IMR-90 (cell line): ENCODE data around the gene AMDHD2. TPM values are rescaled to one million over a fixed set of nuclear protein-coding genes. Genes with fewer than 3 reads are reported as not detected.

Source experiments
- ATAC-seq: fragments of 200-7000 bp; cut with Tn5 transposase; 2 replicates; pipeline ENCODE4 v1.9.1; 2020; ENCODE audit warnings: low read depth, mild to moderate bottlenecking, moderate library complexity
- BruUV-seq: library from RNA; stranded (reverse); fragments of 400-500 nt; replicated peaks from 2 replicates; lab custom pipeline; 2021; lab: Mats Ljungman, UMichigan
- CTCF ChIA-PET: fragments of 300-600 bp; formaldehyde crosslinking; extraction: SDS; loops from one replicate; lab custom pipeline; 2021; ENCODE audit warnings: antibody characterized with exemption; lab: Yijun Ruan, JAX
- POLR2A ChIA-PET: fragments of 300-600 bp; sonication (Branson Sonifier 250); formaldehyde crosslinking; loops from one replicate; lab custom pipeline; 2022; ENCODE audit warnings: antibody characterized with exemption; ENCODE audit not compliant: unreplicated experiment; lab: Charles Lee
- DNase-seq: peaks from one replicate; pipeline ENCODE4 v3.0.0; 2013
- H2AFZ ChIP-seq: replicated peaks from 2 replicates; pipeline ENCODE3; 2013; ENCODE audit warnings: low read length, mild to moderate bottlenecking; ENCODE audit not compliant: poor library complexity
- H2AK5ac ChIP-seq: 2 replicates; pipeline ENCODE4 v1.6.1; 2013; ENCODE audit warnings: low read depth, low read length, inconsistent platforms
- H2AK9ac ChIP-seq: replicated peaks from 2 replicates; pipeline ENCODE3; 2013; ENCODE audit warnings: mild to moderate bottlenecking, low read depth, low read length, moderate library complexity; ENCODE audit not compliant: poor library complexity
- H2BK120ac ChIP-seq: 2 replicates; pipeline ENCODE4 v1.6.1; 2013; ENCODE audit warnings: low read depth, low read length, inconsistent platforms
- H2BK15ac ChIP-seq: 3 replicates; pipeline ENCODE4 v1.6.1; 2013; ENCODE audit warnings: low read depth, low read length, inconsistent platforms
- H2BK20ac ChIP-seq: 2 replicates; pipeline ENCODE4 v1.6.1; 2013; ENCODE audit warnings: low read depth, mild to moderate bottlenecking, inconsistent platforms, low read length, moderate library complexity
- H2BK5ac ChIP-seq: 2 replicates; pipeline ENCODE4 v1.6.1; 2013; ENCODE audit warnings: mild to moderate bottlenecking, low read depth, low read length, inconsistent platforms; ENCODE audit not compliant: poor library complexity, severe bottlenecking
- H3K14ac ChIP-seq: replicated peaks from 2 replicates; pipeline ENCODE4 v1.6.1; 2013; ENCODE audit warnings: low read depth, low read length, inconsistent platforms
- H3K18ac ChIP-seq: 2 replicates; pipeline ENCODE4 v1.6.1; 2013; ENCODE audit warnings: low read depth, low read length, control low read depth
- H3K23ac ChIP-seq: 2 replicates; pipeline ENCODE4 v1.6.1; 2013; ENCODE audit warnings: low read depth, low read length, inconsistent platforms
- H3K27ac ChIP-seq: 2 replicates; pipeline ENCODE4 v1.5.1; 2013; ENCODE audit warnings: mild to moderate bottlenecking, control low read depth, low read length; ENCODE audit not compliant: insufficient read depth
- H3K27me3 ChIP-seq: 2 replicates; pipeline ENCODE4 v1.6.1; 2013; ENCODE audit warnings: low read length; ENCODE audit not compliant: control insufficient read depth, insufficient read depth
- H3K36me3 ChIP-seq: 2 replicates; pipeline ENCODE4 v1.6.1; 2013; ENCODE audit warnings: low read length, mixed read lengths; ENCODE audit not compliant: control insufficient read depth, insufficient read depth
- H3K4ac ChIP-seq: 2 replicates; pipeline ENCODE4 v1.6.1; 2013; ENCODE audit warnings: low read depth, low read length, inconsistent platforms
- H3K4me1 ChIP-seq: 2 replicates; pipeline ENCODE4 v1.6.1; 2013; ENCODE audit warnings: low read length, mixed read lengths; ENCODE audit not compliant: control insufficient read depth, insufficient read depth
- H3K4me2 ChIP-seq: 2 replicates; pipeline ENCODE4 v1.6.1; 2013; ENCODE audit warnings: low read depth, mild to moderate bottlenecking, control low read depth, low read length, moderate library complexity
- H3K4me3 ChIP-seq: 2 replicates; pipeline ENCODE4 v1.5.1; 2013; ENCODE audit warnings: low read depth, mild to moderate bottlenecking, control low read depth, low read length, moderate library complexity; ENCODE audit not compliant: insufficient read depth
- H3K56ac ChIP-seq: 2 replicates; pipeline ENCODE4 v1.6.1; 2013; ENCODE audit warnings: low read length, inconsistent platforms; ENCODE audit not compliant: insufficient read depth; ENCODE audit errors: extremely low read depth
- H3K79me1 ChIP-seq, 2 experiments: 2 replicates each; pipeline ENCODE4 v1.6.1; 2013; ENCODE audit warnings: low read length in 2 of 2, inconsistent platforms in 1 of 2, low read depth in 1 of 2
- H3K9ac ChIP-seq: 2 replicates; pipeline ENCODE4 v1.6.1; 2013; ENCODE audit warnings: low read depth, low read length, control low read depth
- H3K9me1 ChIP-seq: 2 replicates; pipeline ENCODE4 v1.6.1; 2013; ENCODE audit warnings: low read length, inconsistent platforms; ENCODE audit not compliant: insufficient read depth
- H3K9me3 ChIP-seq: 2 replicates; pipeline ENCODE4 v1.6.1; 2013; ENCODE audit warnings: low read length; ENCODE audit not compliant: control insufficient read depth, insufficient read depth
- H4K20me1 ChIP-seq: 2 replicates; pipeline ENCODE4 v1.6.1; 2013; ENCODE audit warnings: low read length, inconsistent platforms; ENCODE audit not compliant: insufficient read depth
- H4K5ac ChIP-seq: 2 replicates; pipeline ENCODE4 v1.6.1; 2013; ENCODE audit warnings: mild to moderate bottlenecking, low read depth, low read length, control low read depth
- H4K8ac ChIP-seq, 2 experiments: 2 replicates each; pipeline ENCODE4 v1.6.1; 2013; ENCODE audit warnings: low read depth in 2 of 2, low read length in 2 of 2, control low read depth in 1 of 2, inconsistent platforms in 1 of 2
- H4K91ac ChIP-seq: 2 replicates; pipeline ENCODE4 v1.6.1; 2013; ENCODE audit warnings: low read depth, low read length, inconsistent platforms; ENCODE audit not compliant: insufficient read depth
- BHLHE40 ChIP-seq: fragments of 150-350 bp; IDR thresholded peaks from 2 replicates; pipeline ENCODE4 v1.6.1; 2016; ENCODE audit warnings: mild to moderate bottlenecking, low read depth, low read length
- CEBPB ChIP-seq: IDR thresholded peaks from 2 replicates; pipeline ENCODE4 v1.6.1; 2012; ENCODE audit warnings: low read depth, low read length, improper control_type of control experiment
- CHD1 ChIP-seq: IDR thresholded peaks from 2 replicates; pipeline ENCODE4 v1.6.1; 2012; ENCODE audit warnings: low read depth, low read length, improper control_type of control experiment
- CTCF ChIP-seq: conservative IDR thresholded peaks from 2 replicates; pipeline ENCODE4 v1.5.1; 2012; ENCODE audit warnings: mild to moderate bottlenecking, low read depth, low read length, improper control_type of control experiment
- ELK1 ChIP-seq: fragments of 150-350 bp; IDR thresholded peaks from 2 replicates; pipeline ENCODE4 v1.6.1; 2016; ENCODE audit warnings: low read depth, mild to moderate bottlenecking, low read length, moderate library complexity, borderline replicate concordance
- NFE2L2 ChIP-seq: fragments of 150-350 bp; IDR thresholded peaks from 2 replicates; pipeline ENCODE4 v1.6.1; 2016; ENCODE audit warnings: low read depth, mild to moderate bottlenecking, low read length
- RAD21 ChIP-seq: IDR thresholded peaks from 2 replicates; pipeline ENCODE4 v1.6.1; 2012; ENCODE audit warnings: low read length, improper control_type of control experiment
- RCOR1 ChIP-seq: IDR thresholded peaks from 2 replicates; pipeline ENCODE4 v1.6.1; 2012; ENCODE audit warnings: mild to moderate bottlenecking, low read length, improper control_type of control experiment; ENCODE audit not compliant: insufficient replicate concordance
- USF2 ChIP-seq: fragments of 150-350 bp; IDR thresholded peaks from 2 replicates; pipeline ENCODE4 v1.6.1; 2017; ENCODE audit warnings: mild to moderate bottlenecking, antibody characterized with exemption, low read length, low read depth
- WGBS, 2 experiments: methylation state at CpG; one replicate each; pipeline versions ENCODE4 v1.1.5 to v1.1.7; 2013; ENCODE audit warnings: missing lambda C conversion rate in 2 of 2; ENCODE audit not compliant: insufficient read length in 1 of 2; ENCODE audit errors: extremely low coverage in 2 of 2; 5-methylcytosine and 5-hydroxymethylcytosine counted together
- dilution Hi-C: fragments of 300-500 bp; cut with HindIII; formaldehyde crosslinking; loops from one replicate; pipeline ENCODE4 v1.14.3; 2018; ENCODE audit warnings: low sequenced_read_pairs; ENCODE audit not compliant: unreplicated experiment
- in situ Hi-C: fragments of 300-500 bp; cut with MboI; formaldehyde crosslinking; loops from 3 replicates; pipeline ENCODE4 v1.14.3; 2019; ENCODE audit warnings: low sequenced_read_pairs, inconsistent platforms, mixed read lengths
- intact Hi-C: fragments of 100-400 bp; cut with micrococcal nuclease; formaldehyde crosslinking; loops from 2 replicates; pipeline ENCODE4 v1.10.0; 2022
- polyA plus RNA-seq, 3 experiments: library from polyadenylated mRNA; depleted of rRNA; stranded (reverse); fragments of >200 nt; gene quantifications; 2 replicates each; pipeline ENCODE4 v1.2.3, GENCODE V29; 2012; ENCODE audit warnings: low replicate concordance in 1 of 3
- total RNA-seq: library from RNA; depleted of rRNA; stranded (reverse); fragments of >200 nt; gene quantifications from 2 replicates; pipeline ENCODE4 v1.2.3, GENCODE V29; 2012

AMDHD2 gene
- total and polyA plus RNA-seq, 2 of the 4 experiments (the other 2 are of a cell fraction), result 10.6 to 30.3 TPM

- peaks cover 19% of the 10 kb centered on the region; the same call in 1 of the 2 replicates for H3K36me3 ChIP-seq
- H3K18ac ChIP-seq, result no peak overlapping the region
- POLR2A ChIA-PET, result no interaction called here
- no peak overlapping the region for H3K23ac ChIP-seq
- BruUV-seq, result no TSS peak
- no peak overlapping the region for H3K27ac ChIP-seq
- H2BK120ac ChIP-seq, result no peak overlapping the region
- DNase-seq, result no peak
- 98% methylated on average over 9 of the region's 29 CpGs; no CpG with 5 or more reads in 1 of the 2 experiments for WGBS, 2 experiments
- no peaks in the 10 kb centered on the region for H3K9me1 ChIP-seq
- H4K5ac ChIP-seq, result no peak overlapping the region
- no peak overlapping the region for H4K8ac ChIP-seq
- no peak overlapping the region for H2AK9ac ChIP-seq
- no peak overlapping the region for H3K4me2 ChIP-seq
- H3K14ac ChIP-seq, result no peak overlapping the region
- H4K20me1 ChIP-seq, result peaks cover 17% of the 10 kb centered on the region
- no peak overlapping the region for H3K56ac ChIP-seq
- in situ Hi-C loops (loop anchor here (5.0 to 10.0 kb wide), 2 partner anchors 158 to 245 kb away; partner anchors contain the start of genes ABCA3 and ECI1), intact Hi-C loops (loop anchor here (2.0 kb wide), 1 partner anchor 69 kb away; no protein-coding TSS in a partner anchor), dilution Hi-C loops (no loop called here)
- peaks cover 9% of the 10 kb centered on the region for H3K4me1 ChIP-seq
- TF ChIP-seq RCOR1 (no peak), BHLHE40 (no peak), CEBPB (no peak), NFE2L2 (no peak), CHD1 (no peak), RAD21 (no peak), CTCF (no peak), ELK1 (no peak), USF2 (no peak)
- H2BK15ac ChIP-seq, result no peak overlapping the region
- H3K27me3 ChIP-seq, result no peaks in the 10 kb centered on the region
- CTCF ChIA-PET, result no interaction called here
- H3K4ac ChIP-seq, result no peak overlapping the region
- no peak overlapping the region for H2BK20ac ChIP-seq
- H2AFZ ChIP-seq, result no peak overlapping the region
- no peak overlapping the region for H2AK5ac ChIP-seq
- H3K9me3 ChIP-seq, result no peaks in the 10 kb centered on the region
- no peak for ATAC-seq
- no peak overlapping the region for H3K9ac ChIP-seq
- H3K79me1 ChIP-seq, result peaks cover 3 to 21% of the 10 kb centered on the region in 2 experiments; a peak in 2 of 4 replicates
- no peak overlapping the region for H3K4me3 ChIP-seq
- no peak overlapping the region for H4K91ac ChIP-seq
- H2BK5ac ChIP-seq, result no peak overlapping the region
These were observed 20.2 kb upstream of the AMDHD2 start for GRCh38 chr16:2499890-2500429.
